GM12878 (cell line): ENCODE data around the gene TMOD3. TPM values are rescaled to one million over a fixed set of nuclear protein-coding genes. Genes with fewer than 3 reads are reported as not detected.

Source experiments
- ATAC-seq: fragments of 200-7000 bp; cut with Tn5 transposase; 3 replicates; pipeline ENCODE4 v1.9.1; 2020; ENCODE audit warnings: mild to moderate bottlenecking, moderate library complexity
- BruUV-seq: library from RNA; stranded (reverse); fragments of 400-500 nt; replicated peaks from 2 replicates; lab custom pipeline; 2021; lab: Mats Ljungman, UMichigan
- CTCF ChIA-PET: fragments of 300-600 bp; sonication (Branson Sonifier 250); formaldehyde crosslinking; extraction: SDS; loops from one replicate; lab custom pipeline; 2021; ENCODE audit warnings: inconsistent platforms; lab: Yijun Ruan, JAX
- POLR2A ChIA-PET: fragments of 350-600 bp; formaldehyde crosslinking; extraction: SDS; loops from one replicate; lab custom pipeline; 2021; ENCODE audit warnings: inconsistent platforms; lab: Charles Lee
- RAD21 ChIA-PET: fragments of 300-600 bp; sonication (Branson Sonifier 250); formaldehyde crosslinking; loops from one replicate; lab custom pipeline; 2023; ENCODE audit warnings: antibody characterized with exemption; ENCODE audit not compliant: unreplicated experiment; lab: Charles Lee
- SMC1A ChIA-PET: fragments of 300-600 bp; sonication (Branson Sonifier 250); formaldehyde crosslinking; loops from one replicate; lab custom pipeline; 2023; ENCODE audit not compliant: unreplicated experiment, uncharacterized antibody; lab: Charles Lee
- DNase-seq: peaks from one replicate; pipeline ENCODE4 v3.0.0-alpha.2; 2011; ENCODE audit warnings: low read depth, low spot score
- FAIRE-seq: peaks from 3 replicates; lab custom pipeline; 2011; peaks lifted over from hg19 to GRCh38; lab: Jason Lieb, UNC
- H2AFZ ChIP-seq: 2 replicates; pipeline ENCODE4 v1.6.0; 2011; ENCODE audit warnings: low read depth, low read length, control low read depth; ENCODE audit not compliant: control insufficient read depth
- H3K27ac ChIP-seq: 2 replicates; pipeline ENCODE4 v1.5.1; 2011; ENCODE audit warnings: control low read depth; ENCODE audit not compliant: control insufficient read depth, insufficient read depth
- H3K27me3 ChIP-seq, 2 experiments: replicated peaks in 1 of 2; 2 replicates each; pipeline versions ENCODE4 v1.6.0 to v1.6.1; 2011; ENCODE audit warnings: low read length in 1 of 2; ENCODE audit not compliant: control insufficient read depth in 2 of 2, insufficient read depth in 2 of 2
- H3K36me3 ChIP-seq, 2 experiments: 2 replicates each; pipeline ENCODE4 v1.5.1; 2011; ENCODE audit warnings: low read length in 1 of 2; ENCODE audit not compliant: control insufficient read depth in 2 of 2, insufficient read depth in 2 of 2
- H3K4me1 ChIP-seq: 2 replicates; pipeline ENCODE4 v1.6.1; 2011; ENCODE audit warnings: mild to moderate bottlenecking, low read length, moderate library complexity, mixed read lengths; ENCODE audit not compliant: control insufficient read depth, insufficient read depth
- H3K4me2 ChIP-seq: 2 replicates; pipeline ENCODE4 v1.6.0; 2011; ENCODE audit warnings: control low read depth; ENCODE audit not compliant: control insufficient read depth, insufficient read depth
- H3K4me3 ChIP-seq: fragments of 200-600 bp; sonication (generic); 2 replicates; pipeline ENCODE4 v1.5.1; 2016
- H3K79me2 ChIP-seq: 2 replicates; pipeline ENCODE4 v1.6.0; 2011; ENCODE audit warnings: low read length; ENCODE audit not compliant: control insufficient read depth, insufficient read depth
- H3K9ac ChIP-seq: 2 replicates; pipeline ENCODE4 v1.8.0; 2011; ENCODE audit warnings: low read length, control low read depth, mixed read lengths; ENCODE audit not compliant: control insufficient read depth, insufficient read depth
- H3K9me3 ChIP-seq: replicated peaks from 3 replicates; pipeline ENCODE4 v1.5.1; 2011; ENCODE audit warnings: mild to moderate bottlenecking, low read length; ENCODE audit not compliant: control insufficient read depth, insufficient read depth
- H4K20me1 ChIP-seq: 2 replicates; pipeline ENCODE4 v1.6.0; 2011; ENCODE audit not compliant: control insufficient read depth, insufficient read depth
- BCL3 ChIP-seq: IDR thresholded peaks from 2 replicates; pipeline ENCODE4 v1.6.1; 2011; ENCODE audit warnings: borderline replicate concordance, low read depth, mild to moderate bottlenecking, moderate library complexity, low read length; ENCODE audit not compliant: insufficient read depth, poor library complexity, severe bottlenecking
- CTCF ChIP-seq, 3 experiments: IDR thresholded peaks in 2 of 3; conservative IDR thresholded peaks in 1 of 3; 2 replicates each; pipeline ENCODE4 v1.5.1; 2011; ENCODE audit warnings: low read depth in 3 of 3, low read length in 3 of 3, mild to moderate bottlenecking in 3 of 3, control low read depth in 2 of 3, moderate library complexity in 2 of 3, inconsistent platforms in 1 of 3, mixed read lengths in 1 of 3; ENCODE audit not compliant: control insufficient read depth in 2 of 3, insufficient read depth in 1 of 3; ENCODE audit errors: extremely low read depth in 1 of 3
- DPF2 ChIP-seq: fragments of 450-650 bp; IDR thresholded peaks from 2 replicates; pipeline ENCODE4 v1.6.1; 2017; ENCODE audit warnings: mild to moderate bottlenecking
- ETV6 ChIP-seq, 2 experiments: fragments of 450-650 bp in 1 of 2; IDR thresholded peaks in 1 of 2; conservative IDR thresholded peaks in 1 of 2; 2 replicates each; pipeline ENCODE4 v1.6.1; 2014; ENCODE audit warnings: antibody characterized with exemption in 1 of 2, borderline replicate concordance in 1 of 2, low read depth in 1 of 2, mild to moderate bottlenecking in 1 of 2, moderate library complexity in 1 of 2
- FOS ChIP-seq: IDR thresholded peaks from 3 replicates; pipeline ENCODE4 v1.6.1; 2011; ENCODE audit warnings: borderline replicate concordance; ENCODE audit not compliant: insufficient read length; ENCODE audit errors: extremely low read depth
- FOXK2 ChIP-seq: fragments of 450-650 bp; IDR thresholded peaks from 2 replicates; pipeline ENCODE4 v1.6.1; 2017; ENCODE audit warnings: mild to moderate bottlenecking, moderate library complexity
- IKZF1 ChIP-seq: fragments of 450-650 bp; conservative IDR thresholded peaks from 2 replicates; pipeline ENCODE4 v1.6.1; 2017; ENCODE audit warnings: antibody characterized with exemption, mild to moderate bottlenecking
- KAT2A ChIP-seq: conservative IDR thresholded peaks from 2 replicates; pipeline ENCODE4 v1.6.1; 2011; ENCODE audit warnings: low read depth, low read length; ENCODE audit not compliant: control insufficient read depth
- MEF2B ChIP-seq: fragments of 450-650 bp; IDR thresholded peaks from 2 replicates; pipeline ENCODE4 v1.6.1; 2018; ENCODE audit warnings: mild to moderate bottlenecking, moderate library complexity; ENCODE audit not compliant: partially characterized antibody, poor library complexity, severe bottlenecking
- NRF1 ChIP-seq: conservative IDR thresholded peaks from 2 replicates; pipeline ENCODE4 v1.6.1; 2011; ENCODE audit warnings: mild to moderate bottlenecking, low read depth, low read length, improper control_type of control experiment
- PAX5 ChIP-seq: IDR thresholded peaks from 2 replicates; pipeline ENCODE4 v1.6.1; 2011; ENCODE audit warnings: low read depth, low read length, borderline replicate concordance
- POLR2A ChIP-seq: IDR thresholded peaks from 2 replicates; pipeline ENCODE4 v1.6.1; 2011; ENCODE audit warnings: low read depth, mild to moderate bottlenecking, low read length
- RAD21 ChIP-seq: IDR thresholded peaks from 2 replicates; pipeline ENCODE4 v1.6.1; 2011; ENCODE audit warnings: mild to moderate bottlenecking, low read depth, low read length, moderate library complexity; ENCODE audit not compliant: insufficient read depth
- SPI1 ChIP-seq: IDR thresholded peaks from 2 replicates; pipeline ENCODE4 v1.6.1; 2011; ENCODE audit warnings: low read depth, mild to moderate bottlenecking, low read length, moderate library complexity, borderline replicate concordance; ENCODE audit not compliant: insufficient read depth
- ZNF274 ChIP-seq: IDR thresholded peaks from one replicate; pipeline ENCODE4 v1.8.0; 2011; ENCODE audit not compliant: insufficient read length, insufficient read depth
- WGBS: methylation state at CpG from one replicate; pipeline ENCODE4 v1.1.6; 2016; ENCODE audit warnings: low lambda C conversion rate; ENCODE audit not compliant: insufficient replicate concordance, insufficient coverage; ENCODE audit errors: missing lambda C conversion rate; 5-methylcytosine and 5-hydroxymethylcytosine counted together
- in situ Hi-C: fragments of 300-500 bp; cut with MboI; formaldehyde crosslinking; loops from 9 replicates; pipeline ENCODE4 v1.14.3; 2018; ENCODE audit warnings: mixed read lengths
- intact Hi-C: fragments of 100-400 bp; cut with micrococcal nuclease; formaldehyde crosslinking; loops from one replicate; pipeline ENCODE4 v1.14.2; 2022; ENCODE audit not compliant: unreplicated experiment
- polyA plus RNA-seq, 11 experiments: library from polyadenylated mRNA; depleted of rRNA in 4 of 11; unstranded in 6 of 11; stranded (reverse) in 5 of 11; fragments of >200 nt; fragmentation: Nextera tagmentation in 4 of 11; fragmentation: Illumina TruSeq in 1 of 11; extraction: Ambion mirVana in 4 of 11; extraction: Trizol in 1 of 11; gene quantifications; 1 replicate in 1 of 11; 2 replicates in 10 of 11; pipeline versions ENCODE4 v1.2.1 to v1.2.3, GENCODE V29; 2011 to 2016; ENCODE audit warnings: inconsistent platforms in 2 of 11, missing spikeins in 2 of 11, low read depth in 1 of 11
- total RNA-seq, 4 experiments: library from RNA; depleted of rRNA in 3 of 4; stranded (reverse); fragments of >200 nt in 3 of 4; fragmentation: Illumina TruSeq in 1 of 4; extraction: Trizol in 1 of 4; gene quantifications; 2 replicates each; pipeline versions ENCODE4 v1.2.1 to v1.2.3, GENCODE V29; 2013 to 2021

Gene TMOD3
- total and polyA plus RNA-seq, 10 of the 15 experiments (the other 5 are each of a cell fraction or from before 2014, with no cell fraction given): 5.2 to 39.4 (median 22.5) TPM

GRCh38 chr15:51782357-51782896, 47.0 kb upstream of the TMOD3 start:
- H3K27me3 ChIP-seq: no peaks in the 10 kb centered on the region
- in situ Hi-C loops: no loop called here
- ATAC-seq: no peak

More at GRCh38 chr15:51782357-51782896, 47.0 kb upstream of the TMOD3 start:
- Histone ChIP-seq H3K79me2 (no peaks in the 10 kb centered on the region), H2AFZ (no peak overlapping the region), H4K20me1 (no peaks in the 10 kb centered on the region), H3K27ac (no peak overlapping the region), H3K4me1 (no peaks in the 10 kb centered on the region), H3K9me3 (peaks cover 3% of the 10 kb centered on the region; the same call in 2 of the 3 replicates), H3K4me3 (no peak overlapping the region), H3K4me2 (no peak overlapping the region), H3K36me3 (no peaks in the 10 kb centered on the region; a peak in 1 of 4 replicates), H3K9ac (no peak overlapping the region)
- ChIA-PET RAD21 (interaction anchor here (1.7 kb wide), 1 partner anchor 133 kb away, joined by 5 read pairs; no protein-coding TSS in a partner anchor), SMC1A (no interaction called here), POLR2A (no interaction called here), CTCF (interaction anchor here (1.4 to 1.6 kb wide), 2 partner anchors 132 to 135 kb away, joined by 5 to 6 read pairs; no protein-coding TSS in a partner anchor)
- BruUV-seq: no TSS peak
- TF ChIP-seq KAT2A: no peak
- no peak for TF ChIP-seq SPI1
- TF ChIP-seq NRF1: no peak
- TF ChIP-seq RAD21: peak; percentile 25
- no peak for TF ChIP-seq ZNF274
- TF ChIP-seq MEF2B: no peak
- no peak for TF ChIP-seq IKZF1
- no peak for TF ChIP-seq ETV6 (conservative IDR thresholded peaks at IDR 0.05 in 1 of 2, IDR thresholded peaks at IDR 0.05 in 1 of 2; ENCODE audit: borderline replicate concordance in 1 of 2, low read depth in 1 of 2)
- TF ChIP-seq FOS: no peak
- TF ChIP-seq BCL3: no peak
- peak in 2 of 3 experiments; percentile 15 to 27; a peak in 1 of 6 replicates for TF ChIP-seq CTCF (IDR thresholded peaks at IDR 0.05 in 2 of 3, conservative IDR thresholded peaks at IDR 0.05 in 1 of 3; ENCODE audit: control insufficient read depth in 2 of 3, extremely low read depth in 1 of 3, insufficient read depth in 1 of 3, low read depth in 3 of 3, low read length in 3 of 3)
- no peak for TF ChIP-seq POLR2A
- no peak for TF ChIP-seq PAX5
- TF ChIP-seq FOXK2: no peak
- TF ChIP-seq DPF2: no peak
- 94% methylated on average over 7 of the region's 7 CpGs for WGBS
- intact Hi-C loops: no loop called here
- DNase-seq (no peak), FAIRE-seq (peak; percentile 61)
